Adrenal gland (tissue), 12 donors: ENCODE measurements around the gene FAM43A. TPM values are rescaled to one million over a fixed set of nuclear protein-coding genes. Genes with fewer than 3 reads are reported as not detected.

Source experiments
- DNase-seq, 7 donors: peaks; one replicate each; pipeline ENCODE4 v3.0.0-alpha.2; 2019 to 2020
- H3K27ac ChIP-seq, 5 donors: fragments of 200-600 bp; sonication (generic) in 4 of 5; 1 replicate in 3 of 5; 2 replicates in 2 of 5; pipeline versions ENCODE4 v1.5.1 to v1.8.0; 2016 to 2020; ENCODE audit warnings: mild to moderate bottlenecking in 1 of 5
- H3K27me3 ChIP-seq: fragments of 200-600 bp; 2 replicates; pipeline ENCODE4 v1.8.0; 2021
- H3K36me3 ChIP-seq, 2 donors: fragments of 200-600 bp; replicated peaks in 1 of 2; 1 replicate in 1 of 2; 2 replicates in 1 of 2; pipeline versions ENCODE4 v1.5.1 to v1.8.0; 2018 to 2022
- H3K4me1 ChIP-seq, 2 donors: fragments of 200-600 bp; replicated peaks in 1 of 2; 1 replicate in 1 of 2; 2 replicates in 1 of 2; pipeline versions ENCODE4 v1.5.1 to v1.8.0; 2018 to 2021
- H3K4me3 ChIP-seq, 4 donors: fragments of 200-600 bp; sonication (generic) in 3 of 4; one replicate each; pipeline ENCODE4 v1.5.1; 2016 to 2018
- H3K9me3 ChIP-seq, 3 donors: fragments of 200-600 bp; sonication (generic) in 1 of 3; replicated peaks in 1 of 3; 1 replicate in 2 of 3; 2 replicates in 1 of 3; pipeline versions ENCODE4 v1.5.1 to v1.8.0; 2016 to 2021
- POLR2A ChIP-seq, 2 donors: fragments of 450-650 bp; IDR thresholded peaks; one replicate each; pipeline ENCODE4 v1.6.1; 2017; ENCODE audit warnings: antibody characterized with exemption in 2 of 2, mild to moderate bottlenecking in 2 of 2, moderate library complexity in 1 of 2
- WGBS, 4 donors: extraction: QIAGEN DNeasy Blood & Tissue Kit in 2 of 4; methylation state at CpG; one replicate each; pipeline versions ENCODE4 v1.1.5 to v1.1.7; 2013 to 2017; 5-methylcytosine and 5-hydroxymethylcytosine counted together
- intact Hi-C, 2 donors: fragments of 100-400 bp; cut with DNase I; formaldehyde crosslinking; loops; one replicate each; pipeline versions ENCODE4 v1.14.1 to v1.15.0; 2022 to 2023
- polyA plus RNA-seq, 3 donors: library from polyadenylated mRNA; stranded (reverse); fragments of 200-250 nt in 2 of 3; fragments of 350-450 nt in 1 of 3; fragmentation: Illumina TruSeq in 1 of 3; extraction: RNeasy Lipid Tissue Mini Kit (QIAGEN cat#74804) in 1 of 3; gene quantifications; one replicate each; pipeline ENCODE4 v1.2.3, GENCODE V29; 2013 to 2014
- total RNA-seq, 9 donors: library from RNA; depleted of rRNA in 4 of 9; stranded (reverse); fragments of >200 nt in 4 of 9; fragments of 120-200 nt in 1 of 9; fragmentation: NEBNext Ultra II Directional in 1 of 9; extraction: Animal tissue kit (Norgen Biotek cat#: 25700) in 1 of 9; gene quantifications; one replicate each; pipeline versions ENCODE4 v1.1.0 to v1.2.4, GENCODE V29; 2013 to 2023
- TF ChIP-seq, protein P1 (sequence below), 6 experiments: fragments of 450-650 bp in 4 of 6; fragments of 200-600 bp in 2 of 6; sonication (generic) in 1 of 6; IDR thresholded peaks; 1 replicate in 5 of 6; 2 replicates in 1 of 6; pipeline versions ENCODE4 v1.5.1 to v1.8.0; 2016 to 2021; ENCODE audit warnings: antibody characterized with exemption in 6 of 6, mild to moderate bottlenecking in 2 of 6, moderate library complexity in 1 of 6
- donor health status: healthy with polysubstance abuse.
- donor health status: Bipolar disorder and iron deficiency.
- donor health status: DM: yes; HTN: yes; CAD: no.
- donor health status: DM: no; HTN: no; CAD: no.
- donor health status: DM: no; HTN: no; CAD: no.
- donor health status: DM: yes; HTN: yes; CAD: no.

The FAM43A gene
- total and polyA plus RNA-seq, 12 donors: 0.99 to 18.7 (median 7.3) TPM

DNA sequence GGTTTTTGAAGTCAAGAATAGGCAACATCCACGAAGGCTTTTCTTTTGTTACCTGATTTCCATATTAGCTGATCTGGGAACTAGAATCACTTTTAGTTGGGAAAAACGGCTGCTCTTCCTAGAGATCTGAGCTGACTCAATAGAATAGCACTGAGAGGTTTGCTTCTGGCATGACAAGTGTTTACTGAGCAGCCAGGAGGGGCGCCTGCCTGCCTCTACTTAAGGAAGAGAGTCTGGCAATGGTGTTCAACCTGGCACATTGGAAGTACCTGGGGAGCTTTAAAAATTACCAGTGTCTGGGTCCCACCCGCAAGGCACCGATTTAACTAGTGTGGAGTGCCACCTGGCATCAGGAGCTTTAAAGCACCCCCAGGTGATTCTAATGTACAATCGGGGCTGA lies 34.4 kb downstream of the FAM43A start:
- Histone ChIP-seq H3K4me1 (no peaks in the 10 kb centered on the region), H3K36me3 (no peaks in the 10 kb centered on the region), H3K4me3 (no peak overlapping the region), H3K27me3 (no peaks in the 10 kb centered on the region), H3K9me3 (no peaks in the 10 kb centered on the region), H3K27ac (no peak overlapping the region)
- TF ChIP-seq, protein P1, sequence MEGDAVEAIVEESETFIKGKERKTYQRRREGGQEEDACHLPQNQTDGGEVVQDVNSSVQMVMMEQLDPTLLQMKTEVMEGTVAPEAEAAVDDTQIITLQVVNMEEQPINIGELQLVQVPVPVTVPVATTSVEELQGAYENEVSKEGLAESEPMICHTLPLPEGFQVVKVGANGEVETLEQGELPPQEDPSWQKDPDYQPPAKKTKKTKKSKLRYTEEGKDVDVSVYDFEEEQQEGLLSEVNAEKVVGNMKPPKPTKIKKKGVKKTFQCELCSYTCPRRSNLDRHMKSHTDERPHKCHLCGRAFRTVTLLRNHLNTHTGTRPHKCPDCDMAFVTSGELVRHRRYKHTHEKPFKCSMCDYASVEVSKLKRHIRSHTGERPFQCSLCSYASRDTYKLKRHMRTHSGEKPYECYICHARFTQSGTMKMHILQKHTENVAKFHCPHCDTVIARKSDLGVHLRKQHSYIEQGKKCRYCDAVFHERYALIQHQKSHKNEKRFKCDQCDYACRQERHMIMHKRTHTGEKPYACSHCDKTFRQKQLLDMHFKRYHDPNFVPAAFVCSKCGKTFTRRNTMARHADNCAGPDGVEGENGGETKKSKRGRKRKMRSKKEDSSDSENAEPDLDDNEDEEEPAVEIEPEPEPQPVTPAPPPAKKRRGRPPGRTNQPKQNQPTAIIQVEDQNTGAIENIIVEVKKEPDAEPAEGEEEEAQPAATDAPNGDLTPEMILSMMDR (IDR thresholded peaks at IDR 0.05): no peak
- no peak for TF ChIP-seq POLR2A (IDR thresholded peaks at IDR 0.05)
- 74 to 85% (median 82%) methylated on average over 6 of the region's 6 CpGs for WGBS, 4 donors
- DNase-seq: no peak
- intact Hi-C loops: no loop called here

DNA sequence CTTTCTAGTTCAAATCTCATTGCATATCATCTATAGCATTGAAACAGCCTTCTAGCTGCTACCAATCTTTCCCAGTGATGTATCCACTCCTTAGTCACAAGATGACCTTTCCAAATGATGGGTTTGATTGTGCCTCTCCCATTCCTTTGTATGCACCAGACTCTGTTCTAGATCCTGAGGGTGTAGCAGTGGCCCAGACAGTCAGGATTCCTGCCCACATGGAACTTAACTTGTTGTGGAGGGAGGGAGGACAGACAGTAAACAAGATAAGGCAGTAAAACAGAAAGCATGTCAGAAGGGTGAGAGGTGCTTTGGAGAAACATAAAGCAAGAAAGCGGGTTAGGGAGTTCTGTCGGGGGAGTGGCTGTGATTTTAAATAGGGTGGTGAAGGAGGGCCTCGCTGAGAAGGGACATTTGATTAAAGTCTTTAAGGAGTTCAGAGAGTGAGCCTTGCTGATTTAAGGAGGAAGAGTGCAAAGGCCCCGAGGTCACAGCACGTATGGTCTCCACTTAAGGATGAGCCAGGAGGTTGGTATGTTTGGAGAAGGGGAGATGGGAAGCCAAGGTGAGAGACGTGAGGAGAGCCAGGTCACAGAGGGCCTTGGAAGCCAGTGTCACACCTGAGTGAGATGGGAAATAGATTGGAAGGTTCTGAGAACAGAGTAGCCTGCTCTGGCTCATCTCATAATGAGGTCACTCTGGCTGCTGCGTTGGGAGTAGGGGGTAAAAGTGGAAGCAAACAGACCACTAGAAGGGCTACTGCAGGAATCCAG lies 38.3 kb downstream of the FAM43A start:
- H3K27me3 ChIP-seq: no peaks in the 10 kb centered on the region
- no peak overlapping the region for H3K4me3 ChIP-seq
- intact Hi-C loops: no loop called here
- 47 to 67% (median 64%) methylated on average over 7 of the region's 7 CpGs for WGBS, 4 donors
- no peak overlapping the region for H3K27ac ChIP-seq
- no peaks in the 10 kb centered on the region for H3K9me3 ChIP-seq
- H3K36me3 ChIP-seq: no peaks in the 10 kb centered on the region
- TF ChIP-seq, protein P1 (IDR thresholded peaks at IDR 0.05): no peak
- TF ChIP-seq POLR2A (IDR thresholded peaks at IDR 0.05): no peak
- DNase-seq: no peak
- no peaks in the 10 kb centered on the region for H3K4me1 ChIP-seq

DNA sequence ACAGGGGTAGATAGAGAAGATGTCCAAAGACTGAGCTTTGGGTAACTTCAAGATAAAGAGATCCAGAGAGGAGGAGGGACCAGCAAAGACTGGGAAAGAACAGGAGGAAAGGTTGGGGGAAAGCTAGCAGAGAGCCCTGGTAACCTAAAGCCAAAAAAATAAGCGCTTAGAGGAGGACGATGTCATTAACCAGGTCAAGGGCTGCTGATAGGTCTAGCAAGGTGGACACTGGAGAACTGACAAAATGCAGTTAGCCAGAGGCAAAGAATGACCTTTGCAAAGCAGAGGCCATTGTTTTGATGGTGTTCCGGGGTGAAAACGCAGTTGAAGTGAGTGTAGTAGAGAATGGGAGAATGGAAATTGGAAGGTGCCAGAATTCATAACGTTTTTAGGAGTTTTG lies 39.7 kb downstream of the FAM43A start:
- H3K36me3 ChIP-seq: no peaks in the 10 kb centered on the region
- no peaks in the 10 kb centered on the region for H3K27me3 ChIP-seq
- WGBS, 4 donors: 55 to 70% (median 66%) methylated on average over 5 of the region's 5 CpGs
- TF ChIP-seq, protein P1 (IDR thresholded peaks at IDR 0.05): no peak
- TF ChIP-seq POLR2A (IDR thresholded peaks at IDR 0.05): no peak
- H3K9me3 ChIP-seq: no peaks in the 10 kb centered on the region
- H3K27ac ChIP-seq: no peak overlapping the region
- H3K4me3 ChIP-seq: no peak overlapping the region
- no peaks in the 10 kb centered on the region for H3K4me1 ChIP-seq
- intact Hi-C loops: no loop called here
- no peak for DNase-seq

DNA sequence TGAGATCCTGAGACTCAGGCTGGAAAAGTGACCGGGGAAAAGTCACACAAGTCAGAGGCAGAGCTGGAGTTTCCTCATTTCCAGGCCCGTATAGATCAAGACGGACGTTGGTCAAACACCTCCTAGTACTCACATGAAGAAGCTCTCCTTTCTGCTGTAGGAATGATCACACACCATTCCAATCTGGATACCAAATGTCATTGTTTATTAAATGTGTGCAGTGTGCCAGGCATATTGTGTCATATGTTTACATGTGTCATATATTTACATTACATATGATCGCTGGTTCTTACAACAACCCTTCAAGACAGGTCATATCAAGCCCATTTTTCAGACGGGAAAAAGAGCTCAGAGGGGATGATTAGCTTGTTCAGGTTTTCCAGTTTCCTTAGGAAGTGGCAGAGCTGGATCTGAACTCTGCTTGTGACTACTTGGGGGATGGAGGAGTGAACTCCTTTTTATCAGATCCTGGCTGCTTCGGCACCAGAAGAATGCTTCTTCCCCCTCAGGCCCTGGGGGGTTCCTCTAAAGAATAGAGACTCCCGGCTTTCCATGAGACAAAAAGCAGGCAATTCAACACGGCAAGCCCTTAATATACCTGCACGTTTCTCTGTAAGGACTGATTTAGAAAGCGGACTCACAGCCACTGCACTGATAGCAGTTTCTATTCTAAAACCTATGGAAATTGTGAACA lies 41.9 kb downstream of the FAM43A start:
- no peak for DNase-seq
- Histone ChIP-seq H3K36me3 (no peaks in the 10 kb centered on the region), H3K27ac (no peak overlapping the region), H3K9me3 (no peaks in the 10 kb centered on the region), H3K4me3 (no peak overlapping the region), H3K27me3 (no peaks in the 10 kb centered on the region), H3K4me1 (no peaks in the 10 kb centered on the region)
- intact Hi-C loops: no loop called here
- WGBS, 4 donors: 64 to 79% (median 76%) methylated on average over 11 of the region's 11 CpGs
- no peak for TF ChIP-seq POLR2A (IDR thresholded peaks at IDR 0.05)
- TF ChIP-seq, protein P1 (IDR thresholded peaks at IDR 0.05): no peak
